Mononuclear cell (primary cell): ENCODE data around the gene TMEM203. TPM values are rescaled to one million over a fixed set of nuclear protein-coding genes. Genes with fewer than 3 reads are reported as not detected.

Experiments used
- H3K27me3 ChIP-seq: 2 replicates; pipeline ENCODE4 v1.6.0; 2011; ENCODE audit warnings: low read length, control low read depth; ENCODE audit not compliant: insufficient read depth
- H3K4me1 ChIP-seq: 2 replicates; pipeline ENCODE4 v1.5.1; 2011; ENCODE audit warnings: mild to moderate bottlenecking, low read length, control low read depth; ENCODE audit not compliant: insufficient read depth
- H3K4me3 ChIP-seq: 2 replicates; pipeline ENCODE4 v1.5.1; 2011; ENCODE audit warnings: mild to moderate bottlenecking, low read length, moderate library complexity
- H3K9me3 ChIP-seq: 2 replicates; pipeline ENCODE4 v1.5.1; 2011; ENCODE audit warnings: low read depth, mild to moderate bottlenecking, control low read depth, low read length
- total RNA-seq: library from RNA; depleted of rRNA; stranded (reverse); fragments of >200 nt; gene quantifications from one replicate; pipeline ENCODE4 v1.2.3, GENCODE V29; 2012

TMEM203 gene
- total RNA-seq, 1 donor = 21.1 TPM

- no peaks in the 10 kb centered on the region for H3K4me1 ChIP-seq
- H3K4me3 ChIP-seq = no peak overlapping the region
- H3K27me3 ChIP-seq = no peaks in the 10 kb centered on the region
- no peaks in the 10 kb centered on the region for H3K9me3 ChIP-seq
Observed at GRCh38 chr9:137178201-137178938, 27.1 kb downstream of the TMEM203 start.

GRCh38 chr9:137176302-137177182, 28.9 kb downstream of the TMEM203 start:
- H3K9me3 ChIP-seq = no peaks in the 10 kb centered on the region
- no peak overlapping the region for H3K4me3 ChIP-seq
- no peaks in the 10 kb centered on the region for H3K4me1 ChIP-seq
- H3K27me3 ChIP-seq = peaks cover 2% of the 10 kb centered on the region

GRCh38 chr9:137175345-137175961, 30.0 kb downstream of the TMEM203 start:
- Histone ChIP-seq H3K4me3 (no peak overlapping the region), H3K27me3 (peaks cover 7% of the 10 kb centered on the region), H3K9me3 (no peaks in the 10 kb centered on the region), H3K4me1 (no peaks in the 10 kb centered on the region)

- Histone ChIP-seq H3K4me1 (no peaks in the 10 kb centered on the region), H3K27me3 (peaks cover 13% of the 10 kb centered on the region), H3K4me3 (no peak overlapping the region)
Observed at GRCh38 chr9:137174722-137175293, 30.6 kb downstream of the TMEM203 start.

GRCh38 chr9:137173796-137174664, 31.4 kb downstream of the TMEM203 start:
- Histone ChIP-seq H3K9me3 (no peaks in the 10 kb centered on the region), H3K27me3 (peaks cover 17% of the 10 kb centered on the region), H3K4me3 (no peak overlapping the region)

More at GRCh38 chr9:137174722-137175293, 30.6 kb downstream of the TMEM203 start:
- no peaks in the 10 kb centered on the region for H3K9me3 ChIP-seq

GRCh38 chr9:137172901-137173795, 32.3 kb downstream of the TMEM203 start:
- no peaks in the 10 kb centered on the region for H3K9me3 ChIP-seq
- H3K4me3 ChIP-seq = no peak overlapping the region
- H3K27me3 ChIP-seq = peaks cover 17% of the 10 kb centered on the region

More at GRCh38 chr9:137173796-137174664, 31.4 kb downstream of the TMEM203 start:
- H3K4me1 ChIP-seq = peaks cover 6% of the 10 kb centered on the region

GRCh38 chr9:137171149-137171900, 34.1 kb downstream of the TMEM203 start:
- peaks cover 7% of the 10 kb centered on the region for H3K4me1 ChIP-seq
- no peak overlapping the region for H3K4me3 ChIP-seq
- H3K9me3 ChIP-seq = no peaks in the 10 kb centered on the region
- peaks cover 24% of the 10 kb centered on the region for H3K27me3 ChIP-seq

More at GRCh38 chr9:137172901-137173795, 32.3 kb downstream of the TMEM203 start:
- peaks cover 7% of the 10 kb centered on the region for H3K4me1 ChIP-seq

- Histone ChIP-seq H3K9me3 (no peaks in the 10 kb centered on the region), H3K4me3 (no peak overlapping the region), H3K27me3 (peaks cover 26% of the 10 kb centered on the region), H3K4me1 (peaks cover 7% of the 10 kb centered on the region)
Observed at GRCh38 chr9:137170486-137171148, 34.8 kb downstream of the TMEM203 start.

GRCh38 chr9:137169896-137170358, 35.5 kb downstream of the TMEM203 start, which contains the start of gene LRRC26:
TSS of gene LRRC26 (minus strand) at chr9:137170051. CDS start at chr9:137169943, 108 bp downstream.
- Histone ChIP-seq H3K27me3 (peaks cover 26% of the 10 kb centered on the region), H3K4me1 (peaks cover 7% of the 10 kb centered on the region), H3K4me3 (no peak within 1 kb of the TSS), H3K9me3 (no peaks in the 10 kb centered on the region)

GRCh38 chr9:137168904-137169856, 36.3 kb downstream of the TMEM203 start:
- peaks cover 26% of the 10 kb centered on the region for H3K27me3 ChIP-seq
- no peak overlapping the region for H3K4me3 ChIP-seq
- peaks cover 7% of the 10 kb centered on the region for H3K4me1 ChIP-seq
- no peaks in the 10 kb centered on the region for H3K9me3 ChIP-seq

GRCh38 chr9:137168573-137168903, 36.9 kb downstream of the TMEM203 start:
- Histone ChIP-seq H3K4me3 (no peak overlapping the region), H3K4me1 (peaks cover 7% of the 10 kb centered on the region)

More at GRCh38 chr9:137168573-137168903, 36.9 kb downstream of the TMEM203 start:
- no peaks in the 10 kb centered on the region for H3K9me3 ChIP-seq
- H3K27me3 ChIP-seq = peaks cover 29% of the 10 kb centered on the region
